Stimulated activated CD8-positive, alpha-beta memory T cell treated with anti-CD3 and anti-CD28 coated beads, Interleukin-7, amount 100 ng/mL, for 24 hours (primary cell): ENCODE results near the gene PRSS12.
"Not testable (repeated sequence)": the region's sequence is repeated elsewhere in the genome, so short reads cannot be mapped to it uniquely, and the experiment has no call there.

ENCODE experiments used
- DNase-seq: peaks from one replicate; pipeline ENCODE4 v3.0.0-alpha.2; 2020; ENCODE audit warnings: low read depth

The PRSS12 gene

DNA sequence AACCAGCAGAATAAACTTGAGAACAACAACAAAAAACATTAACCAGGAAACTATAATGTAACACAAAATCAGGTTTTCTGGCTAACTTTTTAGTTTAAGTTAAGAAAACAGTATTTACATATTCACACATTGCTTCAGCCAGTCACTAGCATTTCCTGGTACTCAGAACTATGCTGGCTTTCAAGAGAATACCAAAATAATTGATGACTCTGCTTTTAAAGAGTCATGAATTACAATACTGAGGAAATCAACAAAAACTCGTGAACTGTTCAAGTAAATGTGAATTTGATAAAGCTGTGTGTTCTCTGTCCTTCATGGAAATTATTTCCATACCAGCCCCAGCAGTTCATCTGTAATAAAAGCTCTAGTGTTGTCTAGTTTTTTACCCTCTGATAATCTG lies 27.4 kb downstream of the PRSS12 start:
- DNase-seq, result no peak

DNA sequence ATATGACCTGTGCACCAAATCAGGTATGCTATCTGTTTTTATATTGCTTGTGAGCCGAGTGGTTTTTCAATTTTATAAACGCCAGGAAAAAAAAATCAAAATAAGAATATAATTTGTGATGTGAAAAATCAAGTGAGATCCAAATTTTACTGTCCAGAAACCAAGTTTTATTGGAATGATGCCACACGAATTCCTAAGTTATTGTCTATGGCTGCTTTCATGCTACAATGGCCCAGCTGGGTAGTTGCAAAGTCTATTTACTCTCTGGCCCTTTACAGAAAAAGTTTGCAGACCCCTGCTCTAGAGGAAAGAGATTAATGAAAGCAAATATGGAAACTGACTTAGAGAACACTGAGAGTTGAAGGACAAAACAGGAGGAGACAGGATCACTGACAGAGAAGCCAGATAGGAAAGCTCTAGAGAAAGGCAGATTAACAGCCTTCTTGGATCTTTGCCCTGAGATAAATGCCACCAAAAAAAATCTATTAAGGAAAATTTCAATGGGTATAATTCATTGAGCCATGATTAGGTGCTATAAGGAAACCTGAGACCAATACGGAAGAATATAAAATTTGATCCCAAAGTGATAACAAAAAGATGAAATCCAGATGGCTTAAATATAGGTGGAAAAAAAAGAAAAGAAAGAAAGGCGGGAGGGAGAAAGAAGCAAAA lies 29.8 kb downstream of the PRSS12 start:
- no peak for DNase-seq

DNA sequence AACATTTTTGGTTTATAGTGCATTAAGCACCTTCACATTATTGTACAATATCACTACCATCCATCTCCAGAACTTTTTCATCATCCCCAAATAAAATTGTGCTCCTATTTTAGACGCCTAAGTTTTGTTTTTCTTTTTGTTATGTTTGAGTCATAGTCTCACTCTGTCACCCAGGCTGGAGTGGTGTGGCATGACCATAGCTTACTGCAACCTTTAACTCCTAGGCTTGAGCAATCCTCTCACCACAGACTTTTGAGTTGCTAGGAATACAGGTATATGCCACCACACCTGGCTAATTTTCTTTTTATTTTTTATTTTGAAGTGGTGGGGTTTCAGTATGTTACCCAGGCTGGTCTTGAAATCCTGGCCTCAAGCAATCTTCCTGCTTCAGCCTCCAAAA lies 33.9 kb downstream of the PRSS12 start:
- DNase-seq, result no peak

- DNase-seq, result no peak
Observed at GRCh38 chr4:118317691-118318090, 35.1 kb downstream of the PRSS12 start.

DNA sequence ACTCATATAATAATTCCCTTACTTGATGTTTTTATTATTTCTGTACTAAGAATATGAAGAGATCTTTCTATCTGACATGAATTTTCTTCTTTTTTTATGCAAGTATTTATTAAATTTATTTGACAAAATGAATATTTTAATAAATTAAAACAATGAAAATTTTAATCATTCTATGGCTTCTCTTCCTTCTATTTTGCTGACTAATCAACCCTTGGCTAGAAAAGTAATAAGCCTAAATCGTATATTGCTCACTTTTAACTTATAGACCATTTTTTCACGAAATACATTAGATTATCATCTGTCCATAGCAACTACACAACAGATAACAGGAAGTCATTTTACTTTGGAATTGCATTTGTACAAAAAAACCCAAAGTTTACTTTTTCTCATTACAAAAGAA lies 38.6 kb downstream of the PRSS12 start:
- DNase-seq, result no peak

DNA sequence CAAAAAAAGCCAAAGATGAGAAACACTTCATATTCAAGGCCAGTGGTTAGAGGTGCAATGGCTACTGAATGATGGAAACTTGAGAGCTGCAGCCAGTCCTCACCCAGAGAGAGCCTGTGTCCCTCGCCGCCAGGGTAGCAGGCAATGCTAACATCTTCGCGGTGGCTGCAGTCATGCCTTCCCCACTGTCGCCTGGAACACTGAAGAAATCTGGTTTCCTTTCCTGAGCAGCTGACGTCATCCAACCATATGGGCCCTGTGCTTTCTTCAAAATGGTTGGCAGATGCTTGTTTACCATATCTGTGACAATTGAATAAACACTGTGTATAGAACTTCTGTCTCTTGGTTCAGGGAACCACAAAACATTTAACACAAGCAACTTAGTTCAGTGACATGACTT lies 39.7 kb downstream of the PRSS12 start:
- DNase-seq, result no peak

DNA sequence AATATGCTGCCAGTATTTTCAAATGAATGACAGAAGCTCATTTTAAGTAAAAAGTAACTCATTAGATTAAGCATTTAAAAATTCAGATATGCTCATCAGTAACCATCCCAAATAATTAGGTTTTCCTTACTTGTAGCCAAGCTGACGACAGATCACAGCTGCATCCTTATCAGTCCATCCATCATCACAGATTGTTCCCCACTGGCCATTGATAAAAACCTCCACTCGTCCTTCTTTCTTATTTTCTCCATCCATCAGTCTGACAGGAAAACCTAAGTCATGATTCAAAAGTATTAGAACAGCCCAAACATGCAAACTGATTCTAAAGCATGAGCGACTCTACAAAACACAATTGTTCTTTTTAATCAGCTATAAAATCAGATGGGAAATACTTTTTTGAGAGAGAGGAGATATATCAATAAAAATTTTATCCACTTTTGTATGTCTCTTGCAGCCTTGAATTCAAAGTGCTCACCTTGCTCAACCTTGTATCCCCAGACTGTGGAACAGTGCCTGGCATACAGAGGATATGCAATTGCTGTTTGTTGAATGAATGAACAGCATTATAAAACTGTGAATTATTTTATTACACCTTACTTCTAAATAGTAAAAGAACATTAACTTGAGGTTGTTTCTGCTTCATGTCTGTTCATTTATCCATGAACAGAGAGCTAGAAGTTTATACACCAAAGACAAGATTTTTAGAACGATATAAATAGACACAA lies 44.3 kb downstream of the PRSS12 start:
- no peak for DNase-seq

DNA sequence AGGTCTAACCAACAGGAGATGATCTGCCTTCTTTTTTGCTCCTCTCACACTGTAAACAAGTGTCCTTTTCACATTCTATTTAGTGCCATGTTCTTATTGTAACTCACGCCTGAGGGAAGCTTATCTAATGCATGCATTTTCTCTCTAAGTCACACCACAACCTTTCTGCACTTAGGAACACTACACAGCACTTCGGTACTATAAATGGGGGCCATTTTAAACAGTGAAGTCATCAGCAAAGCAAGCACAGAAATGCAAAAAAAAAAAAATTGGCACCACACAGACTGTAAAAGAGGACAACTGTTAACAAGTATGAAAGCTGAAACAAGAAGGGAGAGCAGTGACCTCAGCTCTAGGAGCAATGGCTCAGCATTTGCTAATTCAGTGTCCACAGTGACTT lies 45.2 kb downstream of the PRSS12 start:
- no peak for DNase-seq

GRCh38 chr4:118299619-118300018 lies 53.2 kb downstream of the PRSS12 start:
- DNase-seq, result not testable (repeated sequence)

DNA sequence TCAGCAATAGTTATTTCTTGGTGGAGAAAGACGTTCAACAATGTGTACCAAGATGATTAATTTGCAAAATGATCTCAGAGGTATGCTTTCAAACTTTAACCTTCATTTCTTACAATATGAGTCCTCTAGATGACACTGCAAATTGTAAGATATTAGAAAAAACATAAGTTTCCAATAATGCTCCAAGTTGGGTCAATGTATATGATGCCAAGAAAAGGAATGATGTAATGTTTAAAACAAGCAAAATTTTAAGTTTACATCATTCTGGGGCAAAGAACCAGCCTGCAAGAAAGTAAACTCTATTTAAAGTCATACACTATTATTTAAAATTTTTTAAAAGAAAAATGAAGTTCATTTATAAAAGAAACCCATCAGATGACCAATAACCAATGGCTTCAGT lies 56.1 kb downstream of the PRSS12 start:
- DNase-seq, result no peak

DNA sequence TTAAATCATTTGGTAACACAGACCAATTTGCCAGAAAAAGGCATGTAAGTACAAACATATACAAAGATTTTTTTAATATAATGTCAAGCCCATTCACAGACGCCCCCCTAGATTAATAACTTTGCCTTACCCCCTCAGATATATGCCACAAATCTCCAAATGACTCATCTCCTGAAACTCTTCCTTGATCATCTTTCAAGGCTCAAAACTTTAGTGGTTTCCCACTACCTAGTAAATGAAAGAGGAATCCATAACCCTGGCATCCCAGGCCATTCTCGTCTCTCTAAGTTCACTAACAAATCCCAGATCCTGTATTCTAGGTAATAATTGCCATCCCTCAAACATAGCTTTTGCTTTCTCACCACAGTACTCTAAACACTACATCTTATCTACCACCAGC lies 61.9 kb downstream of the PRSS12 start:
- no peak for DNase-seq

GRCh38 chr4:118289794-118290193 lies 63.0 kb downstream of the PRSS12 start:
- DNase-seq, result no peak

GRCh38 chr4:118287711-118288451 lies 64.9 kb downstream of the PRSS12 start:
- no peak for DNase-seq

GRCh38 chr4:118286685-118287084 lies 66.1 kb downstream of the PRSS12 start:
- DNase-seq, result no peak

GRCh38 chr4:118285931-118286330 lies 66.9 kb downstream of the PRSS12 start:
- DNase-seq, result no peak

DNA sequence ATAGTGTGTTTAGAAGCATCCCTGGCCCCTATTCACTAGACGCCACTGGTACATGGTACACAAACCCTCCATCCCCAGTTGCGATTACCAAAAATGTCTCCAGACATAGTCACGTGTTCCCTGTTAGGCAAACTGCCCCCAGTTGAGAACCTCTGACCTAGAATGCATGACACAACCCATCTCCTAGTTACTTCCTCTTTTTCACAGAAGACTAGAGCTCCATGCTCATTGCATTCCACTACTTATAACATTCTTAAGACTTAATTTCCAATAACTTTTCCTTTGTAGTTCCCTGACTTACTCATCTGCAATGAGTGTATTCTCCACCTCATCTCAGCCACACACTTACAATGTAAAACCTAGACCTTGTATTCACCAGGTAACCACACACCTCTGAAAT lies 68.6 kb downstream of the PRSS12 start:
- DNase-seq, result no peak

- no peak for DNase-seq
Observed at GRCh38 chr4:118282692-118283091, 70.1 kb downstream of the PRSS12 start.

DNA sequence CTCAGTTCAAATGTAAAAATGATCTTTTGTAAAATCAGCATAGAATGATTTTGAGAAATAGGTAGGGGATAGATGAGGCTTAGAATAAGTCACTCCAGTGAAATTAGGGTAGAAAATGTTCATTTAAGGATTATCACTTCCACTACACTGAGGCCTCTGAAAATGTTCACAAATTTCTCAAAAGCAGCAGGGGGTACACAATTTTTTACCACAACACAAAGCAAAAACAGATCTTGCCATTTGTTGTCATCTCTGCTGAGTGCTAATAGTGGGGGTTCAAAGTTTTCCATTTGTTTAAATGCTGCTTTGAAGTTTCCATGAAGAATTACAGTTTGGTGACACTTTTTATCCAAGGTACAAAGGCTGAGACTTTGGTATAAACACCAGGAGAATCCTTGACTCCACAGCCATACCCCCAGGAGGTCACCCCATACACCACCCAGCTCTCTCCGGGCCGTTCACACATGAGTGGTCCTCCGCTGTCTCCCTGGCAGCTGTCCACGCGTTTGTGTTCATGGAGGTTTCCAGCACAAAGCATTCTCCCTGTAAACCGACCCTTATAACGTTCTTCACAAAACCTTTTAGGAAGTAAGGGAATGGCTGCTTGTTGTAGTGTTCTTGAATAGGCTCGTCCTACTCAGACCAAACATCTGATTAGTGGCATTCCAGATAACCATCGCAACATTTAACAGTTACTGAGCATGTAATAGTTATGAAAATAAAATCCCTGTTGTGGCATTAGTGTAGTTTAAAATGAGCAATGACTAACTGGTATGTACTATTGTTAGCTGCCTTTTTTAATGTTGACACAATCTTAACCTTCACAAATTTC lies 71.0 kb downstream of the PRSS12 start:
- DNase-seq, result no peak

DNA sequence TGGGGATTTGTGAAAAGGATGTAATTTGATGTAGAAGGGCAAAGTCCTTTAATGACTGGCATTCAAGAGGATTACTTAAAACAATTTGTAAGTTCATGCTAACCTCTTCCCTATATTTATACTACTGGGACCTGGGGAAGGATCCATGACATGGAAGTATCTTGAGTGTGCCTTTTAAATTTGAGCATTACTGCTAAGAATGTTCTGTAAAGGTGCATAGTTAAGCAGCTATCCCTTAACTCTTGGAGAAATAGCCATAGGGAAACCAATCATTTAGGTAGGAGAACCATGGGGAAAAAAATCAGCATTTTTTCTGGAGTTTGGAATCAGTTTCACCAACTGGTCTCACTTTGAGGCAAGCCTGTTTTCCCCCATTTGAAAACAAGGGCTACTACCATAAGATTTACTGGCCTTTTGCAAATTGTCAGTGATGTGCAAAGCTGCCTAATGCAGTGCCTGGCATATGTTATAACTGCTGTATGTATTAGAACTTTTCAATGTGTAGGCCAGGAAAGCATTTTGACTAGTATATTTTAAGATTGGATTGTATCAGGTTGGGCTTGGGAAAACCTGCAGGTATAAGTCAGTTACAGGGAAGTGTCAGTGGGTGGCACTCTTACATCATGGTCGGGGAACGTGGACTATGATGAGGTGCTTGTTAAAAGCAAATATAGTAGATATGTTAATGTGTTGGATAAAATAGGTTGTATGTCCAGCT lies 72.1 kb downstream of the PRSS12 start:
- no peak for DNase-seq

GRCh38 chr4:118279920-118280432 lies 72.8 kb downstream of the PRSS12 start:
- DNase-seq, result no peak

DNA sequence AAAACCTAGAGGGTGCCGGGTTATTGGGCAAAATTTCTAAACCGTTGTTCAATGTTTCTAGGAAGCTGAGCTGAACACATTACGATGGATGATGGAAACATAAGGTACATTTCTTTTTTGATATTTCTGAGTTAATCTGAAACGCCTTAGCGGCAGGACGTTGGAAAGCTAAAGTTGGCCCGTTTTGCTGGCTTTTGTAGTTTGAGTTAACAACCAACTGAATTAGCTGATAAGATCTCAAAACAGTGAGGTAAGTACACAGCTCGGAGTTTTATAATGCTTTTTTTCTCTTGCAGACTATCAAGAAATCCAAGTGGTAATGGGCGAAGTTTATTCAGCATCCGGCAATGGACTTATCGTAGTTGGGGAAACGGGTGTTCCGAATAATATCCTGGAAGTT lies 73.5 kb downstream of the PRSS12 start:
- DNase-seq, result no peak
